ENCODE results near the gene TMEM215.
A peak's percentile ranks its signal among the peaks of the same experiment; 100 is the strongest.
"Not testable (repeated sequence)": the region's sequence is repeated elsewhere in the genome, so short reads cannot be mapped to it uniquely, and the experiment has no call there.

TMEM215 gene

GRCh38 chr9:32783168-32783891 is at the start of gene TMEM215:
Gene TMEM215, plus strand, starts transcription at chr9:32783540. Its CDS starts 644 bp downstream, at chr9:32784184.
- DNase-seq (ENCODE audit: low spot score), result peak; percentile 73

- DNase-seq (ENCODE audit: low spot score), result no peak
Measured at GRCh38 chr9:32735476-32735875, 47.9 kb upstream of the TMEM215 start.

GRCh38 chr9:32737378-32737777 is 46.0 kb upstream of the TMEM215 start:
- DNase-seq (ENCODE audit: low spot score), result no peak

GRCh38 chr9:32738501-32739172 is 44.7 kb upstream of the TMEM215 start:
- DNase-seq (ENCODE audit: low spot score), result no peak

- no peak for DNase-seq (ENCODE audit: low spot score)
Measured at GRCh38 chr9:32741706-32742105, 41.6 kb upstream of the TMEM215 start.

GRCh38 chr9:32742296-32742695 is 41.0 kb upstream of the TMEM215 start:
- no peak for DNase-seq (ENCODE audit: low spot score)

- no peak for DNase-seq (ENCODE audit: low spot score)
Measured at GRCh38 chr9:32748013-32748412, 35.3 kb upstream of the TMEM215 start.

- DNase-seq (ENCODE audit: low spot score), result no peak
Measured at GRCh38 chr9:32755730-32756129, 27.6 kb upstream of the TMEM215 start.

- no peak for DNase-seq (ENCODE audit: low spot score)
Measured at GRCh38 chr9:32764139-32764538, 19.2 kb upstream of the TMEM215 start.

GRCh38 chr9:32775283-32775682 is 8.1 kb upstream of the TMEM215 start:
- DNase-seq (ENCODE audit: low spot score), result no peak

GRCh38 chr9:32776201-32776600 is 7.1 kb upstream of the TMEM215 start:
- DNase-seq (ENCODE audit: low spot score), result no peak

GRCh38 chr9:32782476-32783167 is 718 bp upstream of the TMEM215 start:
- peak; percentile 67 for DNase-seq (ENCODE audit: low spot score)

- no peak for DNase-seq (ENCODE audit: low spot score)
Measured at GRCh38 chr9:32787816-32788215, 4.5 kb downstream of the TMEM215 start.

- DNase-seq (ENCODE audit: low spot score), result not testable (repeated sequence)
Measured at GRCh38 chr9:32796015-32796414, 12.7 kb downstream of the TMEM215 start.

GRCh38 chr9:32801530-32801929 is 18.2 kb downstream of the TMEM215 start:
- no peak for DNase-seq (ENCODE audit: low spot score)

GRCh38 chr9:32807217-32807616 is 23.9 kb downstream of the TMEM215 start:
- DNase-seq (ENCODE audit: low spot score), result no peak

- DNase-seq (ENCODE audit: low spot score), result peak; percentile 37
Measured at GRCh38 chr9:32811246-32811645, 27.9 kb downstream of the TMEM215 start.

GRCh38 chr9:32820322-32820721 is 37.0 kb downstream of the TMEM215 start:
- no peak for DNase-seq (ENCODE audit: low spot score)

- no peak for DNase-seq (ENCODE audit: low spot score)
Measured at GRCh38 chr9:32823101-32823500, 39.8 kb downstream of the TMEM215 start.

- no peak for DNase-seq (ENCODE audit: low spot score)
Measured at GRCh38 chr9:32823551-32823950, 40.2 kb downstream of the TMEM215 start.

GRCh38 chr9:32825203-32825602 is 41.9 kb downstream of the TMEM215 start:
- no peak for DNase-seq (ENCODE audit: low spot score)

GRCh38 chr9:32828861-32829260 is 45.5 kb downstream of the TMEM215 start:
- no peak for DNase-seq (ENCODE audit: low spot score)

GRCh38 chr9:32832346-32832745 is 49.0 kb downstream of the TMEM215 start:
- DNase-seq (ENCODE audit: low spot score), result no peak
